Measurements from ENCODE around the gene LRFN2.

The LRFN2 gene

DNA sequence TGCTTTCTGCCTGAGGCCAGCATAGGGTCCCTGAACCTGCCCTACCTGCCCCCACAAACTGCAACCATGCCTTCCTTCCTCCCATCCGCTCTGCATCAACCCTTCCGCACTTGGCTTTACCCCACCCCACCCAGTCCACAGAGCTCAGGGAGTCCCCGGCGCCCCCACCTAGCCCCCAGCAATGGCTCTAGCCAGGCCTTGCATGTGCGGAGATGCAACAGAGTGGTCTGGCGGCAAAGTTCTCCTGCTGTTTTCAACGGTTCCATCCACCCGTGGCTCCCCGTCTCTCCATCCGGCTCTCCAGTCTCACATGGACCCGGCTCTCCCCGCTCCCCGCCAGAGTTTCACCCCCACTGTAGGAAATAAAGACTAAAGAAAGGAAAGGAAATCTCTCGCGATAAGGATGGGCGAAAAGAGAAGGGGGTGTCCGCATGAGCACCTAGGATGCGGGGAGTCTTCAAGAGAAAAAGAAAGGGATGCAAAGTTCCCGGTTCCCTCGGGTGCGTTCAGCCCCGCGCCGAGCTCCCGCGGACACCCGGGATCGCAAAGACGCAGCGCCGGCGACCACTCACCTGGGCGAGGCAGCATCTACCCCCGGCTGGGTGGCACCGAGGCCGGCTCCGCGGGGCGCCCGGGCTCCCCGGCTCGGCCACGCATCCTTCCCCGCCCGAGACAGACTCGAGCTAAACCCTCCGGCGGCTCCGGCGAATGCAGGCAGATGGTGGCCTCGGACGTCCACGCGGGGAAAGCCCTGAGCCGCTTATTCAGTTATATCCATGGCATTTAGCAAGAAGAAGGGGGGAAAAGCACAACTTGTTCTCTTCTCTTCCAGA lies 579 bp downstream of the LRFN2 start:
- no peak for DNase-seq (ENCODE audit: low spot score)

DNA sequence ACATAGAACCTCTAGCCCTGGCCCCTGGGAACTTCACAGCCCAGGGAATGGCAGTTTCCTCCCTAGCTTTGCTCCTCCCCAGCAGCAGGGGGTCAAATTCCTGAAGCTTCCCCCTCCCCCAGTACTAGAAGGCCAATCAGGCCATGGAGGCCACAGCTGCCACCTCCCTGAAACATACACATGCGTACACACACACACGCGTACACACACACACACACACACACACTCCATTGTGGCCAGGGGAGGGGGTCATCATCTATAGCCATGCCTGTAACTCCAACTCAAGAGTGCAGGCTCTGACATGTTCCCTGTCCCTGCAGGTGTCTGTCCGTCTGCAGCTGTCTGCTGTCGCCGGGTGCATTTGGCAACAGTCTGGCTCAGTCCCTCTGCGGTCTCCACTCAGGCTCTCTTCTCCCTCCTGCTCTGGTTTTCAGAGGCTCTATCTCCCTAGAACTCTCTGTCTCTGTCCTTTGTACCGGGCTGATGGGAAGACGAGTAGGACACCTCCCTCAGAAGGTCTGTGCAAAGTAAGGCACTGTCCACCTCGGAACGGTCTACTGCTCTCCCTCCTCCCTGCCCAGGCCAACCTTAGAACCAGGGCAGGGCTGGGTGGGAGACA lies 1.4 kb downstream of the LRFN2 start:
- no peak for DNase-seq (ENCODE audit: low spot score)

DNA sequence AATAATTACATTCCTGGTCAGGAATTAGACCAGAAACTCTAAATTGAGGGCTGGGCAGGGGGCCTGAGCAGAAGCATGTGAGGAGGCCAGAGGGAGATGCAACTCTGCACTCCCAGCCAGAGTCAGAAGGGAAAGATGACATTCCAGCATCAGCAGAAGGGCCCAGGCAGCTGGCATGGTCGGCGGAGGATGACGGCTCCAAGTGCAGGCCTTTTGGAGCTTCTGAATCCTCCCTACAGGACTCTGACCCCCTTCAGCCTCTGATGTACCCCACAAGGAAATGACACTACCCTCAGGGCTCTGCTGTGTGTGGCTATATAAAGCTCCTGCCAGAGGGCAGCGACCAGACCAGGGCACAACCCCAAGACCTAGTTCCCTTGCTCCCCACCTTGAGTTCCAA lies 1.9 kb downstream of the LRFN2 start:
- DNase-seq (ENCODE audit: low spot score), result no peak

DNA sequence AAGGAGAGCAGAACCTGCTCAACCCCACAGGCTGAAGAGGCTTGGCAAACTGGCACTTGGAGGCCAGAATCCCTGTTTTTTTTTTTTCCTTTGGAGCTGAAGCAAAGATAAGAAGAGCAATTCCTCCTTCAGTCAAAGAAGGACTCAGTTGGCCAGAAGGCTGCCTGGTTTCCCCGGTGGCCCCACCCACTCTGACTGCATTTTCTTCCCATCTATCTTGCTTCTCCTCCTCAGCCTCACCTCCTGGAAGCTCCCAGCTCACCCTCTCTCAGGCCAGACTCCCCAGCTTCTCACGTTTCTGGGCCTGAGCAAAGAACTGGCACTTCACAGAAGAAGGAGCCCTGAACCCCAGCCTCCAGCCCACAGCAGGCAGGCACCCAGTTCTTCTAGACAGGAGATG lies 2.4 kb downstream of the LRFN2 start:
- no peak for DNase-seq (ENCODE audit: low spot score)

DNA sequence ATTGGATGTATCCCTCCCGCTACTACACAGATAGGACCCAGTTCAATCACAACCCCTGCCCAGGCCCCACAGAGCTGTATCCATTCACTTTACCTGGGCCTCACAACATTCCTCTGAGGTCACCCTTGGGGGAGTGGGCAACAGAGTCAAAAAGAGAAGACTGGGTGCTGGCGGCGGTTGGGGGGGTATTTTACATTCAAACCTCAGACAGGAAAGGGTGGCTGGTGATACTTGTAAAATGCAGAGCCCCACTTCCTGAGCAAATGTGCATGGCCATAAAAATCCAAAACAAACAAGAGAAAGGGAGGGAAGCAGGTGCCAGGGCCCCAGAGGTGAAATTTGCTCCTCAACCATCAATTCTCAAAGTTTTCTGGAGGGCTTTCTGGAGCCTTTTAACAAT lies 3.5 kb downstream of the LRFN2 start:
- DNase-seq (ENCODE audit: low spot score), result no peak

DNA sequence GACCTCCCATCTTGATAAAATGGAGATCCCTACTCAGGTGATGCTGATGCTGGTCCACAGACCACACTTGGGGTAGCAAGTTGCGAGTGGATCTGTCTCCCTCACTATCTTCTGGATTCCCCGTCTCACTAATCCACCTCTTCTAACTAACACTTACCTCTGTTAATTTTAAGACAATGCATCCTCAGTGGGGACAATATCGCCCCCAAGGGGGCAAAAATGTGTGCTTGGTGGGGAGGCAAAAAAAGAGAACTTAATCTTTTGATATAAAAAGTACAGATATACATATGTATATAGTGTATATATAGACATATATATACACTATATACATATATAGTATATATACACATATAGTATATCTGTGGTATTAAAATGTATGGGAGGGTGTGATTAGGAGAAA lies 4.3 kb downstream of the LRFN2 start:
- no peak for DNase-seq (ENCODE audit: low spot score)

DNA sequence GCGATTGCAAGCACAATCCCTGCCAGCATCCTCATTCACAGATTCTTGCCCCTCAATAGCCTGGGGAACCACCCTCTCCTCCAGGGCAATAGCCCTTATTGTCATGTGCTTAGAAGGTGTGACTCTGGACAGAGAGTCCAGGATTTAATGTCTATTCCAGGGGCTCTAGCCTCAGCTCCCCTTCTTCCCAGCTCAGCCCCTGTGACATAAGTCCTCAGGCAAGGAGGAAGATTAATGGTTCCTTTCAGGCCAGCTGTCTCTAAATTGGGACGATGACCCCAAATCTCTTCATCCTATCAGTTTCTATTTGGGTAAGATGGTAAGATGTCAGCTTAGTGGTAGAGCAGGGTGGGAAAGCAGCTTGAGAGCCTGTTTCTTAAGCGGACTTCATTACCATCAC lies 8.1 kb downstream of the LRFN2 start:
- DNase-seq (ENCODE audit: low spot score), result no peak

DNA sequence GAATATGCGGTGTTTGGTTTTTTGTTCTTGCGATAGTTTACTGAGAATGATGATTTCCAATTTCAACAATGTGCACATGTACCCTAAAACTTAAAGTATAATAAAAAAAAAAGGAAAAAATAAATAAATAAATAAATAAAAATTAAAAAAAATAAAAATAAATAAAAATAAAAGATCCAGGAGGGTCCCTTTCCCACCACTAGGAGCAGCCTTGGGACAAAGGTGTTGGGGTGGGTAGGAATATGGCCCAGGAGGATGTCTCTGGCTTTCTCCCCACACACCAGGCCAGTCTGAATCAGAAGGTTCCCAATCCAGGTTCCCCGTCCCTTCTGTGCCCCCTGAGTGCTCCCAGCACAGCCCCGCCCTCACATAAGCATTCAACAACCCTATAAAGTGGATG lies 9.5 kb downstream of the LRFN2 start:
- DNase-seq (ENCODE audit: low spot score), result no peak

DNA sequence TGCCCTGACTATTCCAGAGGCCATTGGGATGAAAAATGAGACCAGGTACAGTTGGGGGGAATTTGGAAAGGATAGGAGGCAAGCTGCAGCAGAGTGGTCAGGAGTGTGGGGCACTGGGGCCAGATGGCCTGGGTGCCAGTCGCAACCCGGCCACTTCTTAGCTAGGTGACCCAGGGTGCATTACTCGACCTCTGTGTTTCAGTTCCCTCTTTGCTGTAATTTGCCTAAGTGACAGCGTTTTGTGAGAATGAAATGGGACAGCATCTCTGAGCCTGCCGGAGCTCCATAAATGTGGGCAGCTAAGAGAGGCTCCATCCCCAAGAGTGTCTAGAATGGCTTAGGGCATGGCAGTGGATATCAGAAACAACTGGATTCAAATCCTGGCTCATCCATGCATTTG lies 13.9 kb downstream of the LRFN2 start:
- no peak for DNase-seq (ENCODE audit: low spot score)

DNA sequence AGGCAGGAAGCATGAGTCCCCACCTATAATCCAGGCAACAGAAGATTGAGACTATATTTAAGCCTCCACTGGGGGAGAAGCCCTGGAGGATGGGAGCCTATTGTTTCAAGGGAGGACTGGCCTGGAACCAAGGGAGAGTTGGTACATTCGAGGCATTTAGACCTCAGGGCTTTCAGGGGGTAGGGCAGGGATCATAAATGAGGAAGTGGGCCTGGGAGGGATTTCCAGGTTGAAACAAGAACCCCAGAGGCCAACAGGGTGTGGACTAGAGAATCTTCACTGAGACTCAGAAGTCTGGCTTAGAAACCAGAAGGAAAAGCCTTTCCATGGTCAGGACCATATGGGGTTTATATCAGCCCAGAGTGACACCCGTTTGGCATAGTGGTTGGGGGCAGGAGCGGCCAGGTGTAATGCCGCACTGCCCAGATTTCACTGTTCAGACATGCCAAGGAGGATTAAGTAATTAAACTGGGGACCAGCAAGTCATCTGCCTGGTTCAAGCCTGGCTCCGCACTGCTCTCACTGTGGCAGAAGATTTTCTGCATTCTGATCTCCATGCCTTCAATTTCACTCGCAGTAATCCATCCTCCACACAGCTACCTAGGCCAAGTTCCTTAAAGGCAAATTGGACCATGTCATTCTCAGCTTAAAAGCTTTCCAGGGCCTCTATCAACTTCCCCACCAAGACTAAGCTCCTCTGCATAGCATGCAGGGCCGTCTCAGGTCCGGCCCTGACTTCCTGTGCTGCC lies 17.8 kb downstream of the LRFN2 start:
- DNase-seq (ENCODE audit: low spot score), result no peak

DNA sequence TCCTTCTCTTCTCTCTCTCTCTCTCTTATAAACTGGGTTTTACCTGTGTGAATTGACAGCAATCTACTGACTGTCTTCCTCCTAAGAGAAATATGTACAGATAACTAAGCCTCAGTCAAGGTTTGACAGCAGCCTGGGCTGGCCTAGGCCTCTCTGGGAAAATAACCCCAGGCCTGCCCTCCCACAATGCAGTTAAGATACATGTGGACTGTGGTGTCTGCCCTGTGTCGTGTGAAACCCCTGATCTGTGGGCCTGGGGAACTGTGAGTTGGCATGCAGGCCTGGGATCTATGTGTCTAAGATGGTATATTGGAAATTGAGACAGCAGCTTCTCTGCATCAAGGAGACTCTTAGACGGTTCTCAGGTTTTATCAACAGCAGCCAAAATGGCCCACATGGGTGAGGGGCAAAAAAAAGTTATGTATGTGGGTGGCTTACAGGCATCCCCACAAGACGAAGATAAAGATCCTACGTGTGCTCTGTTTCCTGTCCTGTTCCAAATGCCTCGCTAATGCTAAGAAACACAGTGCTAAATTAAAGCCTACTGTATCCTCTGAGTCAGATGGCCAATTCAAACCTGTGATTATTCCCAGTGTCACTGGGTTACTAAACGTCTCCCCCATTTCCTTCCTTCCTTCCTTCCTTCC lies 19.0 kb downstream of the LRFN2 start:
- DNase-seq (ENCODE audit: low spot score), result no peak

DNA sequence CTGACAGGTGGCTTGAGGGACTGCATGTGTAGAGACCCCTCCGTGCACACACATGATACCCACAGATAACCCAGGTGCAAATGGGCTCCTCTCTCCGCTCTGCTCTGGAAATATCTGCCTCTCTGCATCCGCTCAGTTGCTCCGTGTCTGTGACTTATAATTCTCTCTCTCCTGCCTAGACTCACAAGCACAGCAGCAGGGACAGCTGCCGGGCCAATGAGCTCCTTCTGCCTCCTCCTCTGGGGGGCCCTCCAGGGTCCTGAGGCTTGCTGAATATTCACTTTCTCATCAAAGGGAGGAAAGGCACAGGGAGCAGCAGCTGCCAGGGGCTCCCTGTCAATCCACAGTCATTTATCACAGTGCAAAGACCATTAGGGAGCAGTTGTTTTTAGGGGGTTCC lies 24.1 kb downstream of the LRFN2 start:
- no peak for DNase-seq (ENCODE audit: low spot score)

DNA sequence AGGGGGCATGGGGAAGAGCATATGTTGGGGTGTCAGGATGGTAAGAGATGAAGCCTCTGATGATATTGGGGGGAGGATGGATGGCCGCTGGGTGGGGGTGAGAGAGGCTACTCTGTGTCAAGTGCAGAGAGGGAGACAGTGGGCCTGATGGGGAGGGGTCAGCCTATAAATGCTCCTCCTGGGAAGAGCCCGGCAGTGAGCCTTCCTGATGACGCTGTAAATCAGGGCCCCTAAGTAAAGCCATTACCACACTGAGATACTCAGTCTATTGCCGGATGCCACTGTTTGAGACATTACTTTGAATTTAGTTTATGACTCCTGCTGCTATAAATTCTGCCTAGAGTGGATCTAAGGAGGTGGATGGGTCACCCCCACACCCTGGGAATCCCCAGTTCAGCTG lies 28.1 kb downstream of the LRFN2 start:
- DNase-seq (ENCODE audit: low spot score), result no peak

DNA sequence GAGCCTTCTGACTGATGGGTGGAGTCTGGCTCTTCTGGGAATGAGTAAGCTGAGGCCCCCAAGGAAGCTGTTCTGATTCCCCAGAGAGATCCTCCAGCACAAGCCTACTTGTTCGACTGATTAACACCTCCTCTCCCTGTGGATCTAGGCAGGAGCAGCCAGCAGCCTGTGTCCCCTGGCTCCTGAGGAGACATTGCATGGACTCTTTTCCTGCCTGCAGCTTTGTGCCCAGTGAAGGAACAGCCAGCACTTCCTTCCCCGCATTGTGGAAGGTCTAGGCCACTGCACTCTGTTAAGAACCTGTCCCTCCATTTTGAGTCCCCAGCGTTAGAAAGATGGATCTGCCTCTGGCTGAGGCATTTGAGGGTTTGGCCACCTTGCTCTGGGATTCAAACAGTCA lies 29.1 kb downstream of the LRFN2 start:
- no peak for DNase-seq (ENCODE audit: low spot score)

DNA sequence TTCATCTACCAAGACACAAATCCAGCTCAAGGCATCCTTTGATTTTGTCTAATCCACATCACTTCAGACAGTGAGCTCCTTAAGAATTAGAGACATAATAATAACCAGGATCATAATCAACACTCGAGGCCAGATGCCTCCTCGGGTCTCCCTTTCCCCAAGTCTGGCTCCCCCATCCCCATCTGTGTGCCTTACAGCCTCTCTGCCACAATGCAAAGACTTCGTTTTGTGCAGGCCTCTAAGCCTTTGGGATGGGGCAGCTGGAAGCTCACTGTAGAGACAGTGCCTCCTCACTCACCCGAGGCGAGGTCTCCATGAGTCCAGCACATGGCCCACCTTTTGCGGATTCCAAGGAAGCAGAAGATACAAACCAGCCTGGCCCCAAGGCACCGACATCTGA lies 30.3 kb downstream of the LRFN2 start:
- no peak for DNase-seq (ENCODE audit: low spot score)

DNA sequence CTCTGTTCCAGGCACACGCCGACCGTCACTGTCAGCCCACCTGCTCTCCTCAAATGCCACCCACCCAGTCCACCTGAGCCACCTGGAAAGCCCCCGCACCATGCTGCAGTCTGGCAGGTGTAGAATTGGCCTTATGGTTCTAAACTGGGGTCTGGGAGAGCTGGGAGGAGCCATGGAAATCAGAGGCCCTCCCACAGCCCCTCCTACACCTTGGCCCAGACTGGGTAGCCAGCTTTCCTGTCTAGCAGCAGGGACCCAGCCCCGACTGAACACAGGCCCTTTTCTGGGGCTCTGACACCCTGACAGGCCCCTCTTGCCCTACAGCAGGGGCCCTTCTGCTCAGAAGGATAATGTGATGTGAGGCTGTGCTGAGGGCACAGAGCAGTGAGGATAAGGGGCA lies 31.1 kb downstream of the LRFN2 start:
- no peak for DNase-seq (ENCODE audit: low spot score)

DNA sequence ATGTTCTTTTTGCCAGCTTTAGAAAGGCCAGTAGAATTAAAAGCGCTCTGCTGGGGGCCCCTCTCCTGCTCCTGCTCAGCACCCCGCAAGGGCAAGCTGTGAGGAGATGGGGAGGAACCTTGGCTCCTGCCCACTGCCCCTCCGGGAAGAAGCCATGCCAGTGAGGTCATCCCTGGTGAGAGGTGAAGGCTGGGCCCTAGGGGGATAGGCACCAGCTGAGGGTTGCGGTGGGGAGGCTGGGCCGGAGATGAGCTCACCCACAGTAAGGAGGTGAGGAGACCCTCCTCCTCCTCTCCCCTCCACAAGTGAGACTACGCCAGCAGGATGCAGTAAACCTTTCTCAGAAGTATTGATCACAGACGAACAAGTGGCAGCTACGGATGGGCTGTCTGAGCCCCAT lies 32.1 kb downstream of the LRFN2 start:
- no peak for DNase-seq (ENCODE audit: low spot score)

DNA sequence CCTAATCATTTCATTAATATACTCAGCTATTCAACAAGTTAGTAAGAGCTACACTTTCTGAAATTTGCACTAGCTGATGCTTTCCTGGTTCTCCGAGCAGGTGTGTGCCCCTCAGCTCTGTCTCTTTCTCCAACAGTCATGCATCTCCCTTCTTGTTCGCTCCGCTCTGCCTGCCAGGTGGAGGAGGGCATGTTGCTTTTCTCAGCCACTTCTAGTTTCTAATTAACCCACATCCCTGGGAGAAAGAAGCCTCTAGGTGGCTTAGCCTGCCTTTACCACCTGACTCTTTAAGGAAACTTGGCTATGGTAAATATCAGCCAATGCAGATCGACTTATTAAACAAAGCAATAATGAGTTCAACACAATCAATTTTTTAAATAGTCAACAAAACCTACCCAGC lies 34.2 kb downstream of the LRFN2 start:
- DNase-seq (ENCODE audit: low spot score), result peak; percentile 16

DNA sequence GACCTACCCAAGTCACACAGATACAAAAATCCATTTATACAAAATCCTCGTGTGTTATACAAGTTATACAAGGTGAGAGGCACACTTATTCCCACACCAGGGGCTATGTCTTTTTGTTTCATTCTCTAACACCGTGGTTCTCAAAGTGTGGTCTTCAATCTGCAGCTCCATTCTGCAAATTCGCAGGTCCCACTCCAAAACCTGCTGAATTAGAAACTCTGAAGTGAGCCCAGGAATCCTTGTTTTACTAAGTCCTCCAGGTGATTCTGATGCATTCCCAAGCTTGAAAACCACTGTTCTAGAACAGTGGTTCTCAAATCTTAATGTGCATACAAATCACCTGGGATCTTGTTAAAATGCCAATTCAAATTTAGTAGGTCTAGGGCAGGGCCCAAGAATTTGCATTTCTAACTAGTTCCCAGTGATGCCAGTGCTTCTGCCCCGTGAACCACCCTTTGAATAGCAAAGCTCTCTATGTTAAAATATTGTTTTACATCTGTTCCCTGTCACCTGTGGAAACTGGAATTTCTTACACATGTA lies 35.1 kb downstream of the LRFN2 start:
- DNase-seq (ENCODE audit: low spot score), result no peak

DNA sequence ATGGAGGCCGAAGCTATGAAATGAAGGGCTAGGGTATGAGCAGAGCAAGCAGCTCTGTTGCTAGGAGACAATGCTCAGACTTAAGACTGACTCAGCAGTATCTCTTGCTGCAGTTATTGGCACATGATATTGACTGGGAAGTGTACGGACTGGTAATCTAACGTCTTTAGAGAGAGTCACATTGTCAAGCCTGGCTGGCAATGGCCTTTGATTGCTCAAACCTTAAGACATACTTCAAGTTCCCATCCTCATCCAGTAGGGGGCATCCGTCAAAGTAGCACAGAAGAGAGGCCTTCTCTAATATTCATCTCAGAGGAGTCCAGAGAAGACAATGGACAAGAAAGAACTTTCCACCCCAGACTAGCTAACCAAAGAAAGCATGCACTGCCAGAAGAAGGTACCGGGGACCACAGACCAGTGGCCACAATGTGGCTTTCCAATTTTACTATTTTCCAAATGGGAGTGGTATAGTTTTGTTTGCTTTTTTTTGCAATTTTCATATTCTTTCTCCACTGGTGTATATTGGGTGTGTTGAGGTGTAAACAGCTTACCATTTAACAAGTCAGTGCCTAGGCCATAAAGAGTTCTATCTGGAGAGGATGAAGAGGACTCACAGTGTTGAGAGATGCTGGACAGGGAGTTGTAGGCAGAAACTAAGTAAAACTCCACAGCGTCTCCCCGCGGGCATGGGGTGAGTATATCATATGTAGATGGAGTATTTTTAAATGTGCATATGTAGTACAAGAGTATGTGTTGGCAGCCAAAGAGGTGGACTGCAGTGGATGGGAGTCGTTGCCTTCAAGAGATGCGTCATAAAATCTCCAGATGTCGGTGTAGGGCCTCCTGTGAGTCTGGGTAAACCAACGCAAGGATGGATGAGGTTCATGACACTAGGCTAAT lies 36.7 kb downstream of the LRFN2 start:
- peak; percentile 56 for DNase-seq (ENCODE audit: low spot score)

DNA sequence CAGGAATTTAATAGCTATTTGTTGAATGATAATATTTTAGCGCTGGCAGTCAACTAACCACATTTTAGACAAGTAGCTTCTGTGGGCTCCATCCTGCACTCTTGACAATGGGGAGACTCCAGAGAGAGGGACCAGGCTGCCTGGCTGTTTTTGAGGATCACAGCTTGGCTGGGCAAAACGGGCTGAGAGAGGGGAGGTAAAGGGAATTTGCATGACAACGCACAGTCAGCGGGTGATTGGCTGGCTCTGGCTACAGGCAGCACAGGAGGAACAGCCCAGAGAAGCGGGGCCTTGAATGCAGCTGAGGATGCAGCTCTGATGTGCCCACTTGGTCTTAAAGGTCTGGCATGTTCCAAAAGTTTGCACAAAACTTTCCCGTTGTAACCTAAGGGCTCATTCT lies 41.2 kb downstream of the LRFN2 start:
- no peak for DNase-seq (ENCODE audit: low spot score)

All from kidney tubule cell (primary cell).